NCI-H187 (cell line): Measurements from ENCODE around the gene DCX.

Experiments
- DNase-seq, 2 experiments: peaks; one replicate each; lab custom pipeline; 2025; lab: John Stamatoyannopoulos, UW

Gene DCX

GRCh38 chrX:111411983-111412382, at the start of gene DCX:
DCX (minus strand) TSS chrX:111412192; CDS start chrX:111410398, 1,794 bp downstream.
- no peak for DNase-seq

DNA sequence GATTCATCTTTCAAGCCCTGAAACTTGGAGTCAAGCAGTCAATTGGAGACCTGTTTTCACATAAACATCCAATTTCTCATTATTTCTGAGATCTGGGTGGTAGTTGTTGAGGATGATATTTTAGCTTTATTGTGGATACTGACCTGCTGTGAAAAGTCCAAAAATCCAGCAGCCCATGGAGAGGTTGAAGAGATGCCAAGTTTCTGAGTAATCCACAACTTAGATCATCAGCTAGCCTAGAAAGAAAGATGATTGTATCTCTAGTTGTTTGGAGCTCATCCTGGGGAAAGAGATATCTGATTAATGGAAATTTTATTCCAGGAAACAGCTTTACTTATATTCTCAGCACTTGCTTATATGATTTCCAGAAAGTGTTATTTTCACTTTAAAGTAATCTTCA, 48.6 kb upstream of the DCX start:
- DNase-seq = no peak

- peak; percentile 2 to 23 for DNase-seq
Measured at GRCh38 chrX:111447298-111447697, 35.3 kb upstream of the DCX start.

DNA sequence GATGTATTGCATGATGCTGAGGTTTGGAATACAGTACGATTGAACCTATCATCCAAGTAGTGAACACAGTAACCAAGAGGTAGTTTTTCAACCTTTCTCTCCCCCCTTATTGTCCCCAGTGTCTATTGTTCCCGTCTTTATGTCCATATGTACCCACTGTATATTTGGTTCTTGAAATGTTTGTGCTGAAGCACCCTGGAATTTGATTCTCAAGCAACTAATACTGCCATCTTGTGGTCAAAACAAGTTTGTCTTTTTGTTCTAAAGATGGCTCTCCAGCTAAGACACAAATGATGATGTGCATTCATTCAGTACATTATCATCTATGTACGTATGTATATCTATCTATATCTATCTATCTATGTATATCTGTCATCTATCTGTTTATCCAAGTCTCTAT, 33.5 kb upstream of the DCX start:
- peak in 1 of 2 experiments; percentile 14 for DNase-seq

- no peak for DNase-seq
Measured at GRCh38 chrX:111444881-111445280, 32.9 kb upstream of the DCX start.

- no peak for DNase-seq
Measured at GRCh38 chrX:111443946-111444345, 32.0 kb upstream of the DCX start.

DNA sequence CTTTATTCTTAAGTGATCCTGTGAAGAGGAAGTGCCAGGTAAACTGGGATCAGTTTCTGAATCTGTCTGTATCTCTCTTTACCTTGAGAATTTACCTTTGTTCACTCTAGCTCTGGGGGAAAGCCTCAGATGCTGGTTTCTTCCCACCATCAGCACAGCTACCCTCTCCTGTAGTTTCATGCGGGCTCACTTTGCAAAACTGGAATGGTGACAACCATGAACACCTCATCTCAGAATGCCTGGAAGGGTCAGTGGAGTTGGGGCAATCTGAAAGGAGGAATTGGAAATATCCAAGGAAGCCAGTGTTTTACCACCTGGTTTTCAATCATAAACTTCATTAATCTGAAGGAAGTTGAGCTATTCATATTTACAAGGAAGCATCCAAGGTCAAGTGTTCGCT, 30.8 kb upstream of the DCX start:
- DNase-seq = no peak

DNA sequence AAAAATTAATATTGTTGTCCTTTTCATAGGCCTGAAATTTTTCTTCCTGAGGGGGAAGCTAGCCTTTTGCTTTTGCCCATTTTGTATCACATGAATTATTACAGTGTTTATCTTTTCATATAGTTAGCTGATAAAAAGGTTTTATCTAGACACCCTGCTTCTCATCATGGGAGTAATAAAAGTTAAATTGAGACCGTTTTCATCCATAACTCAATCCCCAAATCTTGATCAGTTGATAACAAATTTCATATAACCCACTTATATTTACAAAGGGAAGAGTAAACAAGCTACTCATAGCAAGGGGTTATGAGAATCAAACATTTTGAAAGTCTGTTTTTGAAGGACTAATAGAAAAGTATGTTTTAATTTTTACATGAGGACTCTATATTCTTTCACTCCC, 23.5 kb upstream of the DCX start:
- no peak for DNase-seq

DNA sequence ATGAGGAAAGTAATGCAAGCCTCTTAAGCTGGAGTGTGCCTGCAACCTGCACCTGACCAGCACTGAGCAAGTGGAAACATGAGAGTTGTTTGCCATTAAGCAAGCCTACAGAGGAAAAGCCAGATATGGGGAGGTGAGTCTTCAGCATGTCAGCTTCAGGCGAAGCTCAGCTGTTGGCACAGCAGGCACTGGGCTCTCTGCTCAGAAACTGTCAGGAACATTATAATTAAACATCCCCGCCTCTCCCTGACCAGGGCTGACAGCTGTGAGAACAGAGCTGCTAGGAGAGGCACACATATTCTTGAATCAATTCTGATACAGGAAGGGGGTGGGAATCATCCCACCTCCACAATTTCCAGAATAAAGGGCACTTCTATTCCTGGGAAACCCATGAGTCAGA, 19.0 kb upstream of the DCX start:
- peak in 1 of 2 experiments; percentile 4 for DNase-seq

DNA sequence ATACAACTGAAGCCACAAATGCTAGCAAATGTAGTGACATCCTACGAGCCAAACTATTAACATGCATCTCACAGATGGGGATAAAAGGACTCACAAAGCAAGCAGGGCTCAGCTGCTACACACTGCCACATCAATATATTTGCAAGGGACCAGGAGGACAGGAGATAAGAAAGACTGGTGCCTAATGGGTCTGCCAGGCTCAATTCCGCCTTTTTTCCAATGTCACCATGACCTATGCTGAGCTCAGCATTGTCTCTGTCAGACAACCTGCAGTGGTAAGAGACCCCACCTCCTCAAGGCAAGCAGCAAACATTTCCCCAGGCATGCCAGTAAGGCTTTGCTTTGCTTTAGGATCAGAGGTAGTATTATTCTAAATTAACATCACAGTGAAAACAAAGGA, 435 bp downstream of the DCX start:
- DNase-seq = no peak

DNA sequence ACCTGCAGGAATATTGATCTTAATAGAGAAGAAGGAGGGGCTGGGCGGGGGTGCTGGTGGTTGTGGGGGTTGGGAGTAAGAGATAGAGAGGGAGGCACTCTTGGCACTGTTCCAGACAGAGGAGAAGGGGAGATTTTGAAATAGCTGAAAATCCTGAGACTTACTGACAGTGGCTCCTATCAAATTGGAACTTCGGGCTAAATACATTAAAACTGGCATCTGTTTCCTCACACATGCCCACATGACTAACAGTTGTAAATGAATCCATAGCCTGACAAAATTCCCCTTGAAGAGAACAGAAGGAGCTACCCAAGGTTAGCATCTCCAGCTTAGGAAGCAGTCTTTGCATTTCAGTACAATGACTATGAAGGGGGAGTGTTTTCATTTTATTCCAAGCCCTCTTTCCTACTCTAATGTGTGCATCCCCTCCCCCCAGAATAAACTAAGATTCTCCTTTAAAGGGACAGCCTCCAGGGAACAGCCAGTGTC, 1.4 kb downstream of the DCX start:
- no peak for DNase-seq

DNA sequence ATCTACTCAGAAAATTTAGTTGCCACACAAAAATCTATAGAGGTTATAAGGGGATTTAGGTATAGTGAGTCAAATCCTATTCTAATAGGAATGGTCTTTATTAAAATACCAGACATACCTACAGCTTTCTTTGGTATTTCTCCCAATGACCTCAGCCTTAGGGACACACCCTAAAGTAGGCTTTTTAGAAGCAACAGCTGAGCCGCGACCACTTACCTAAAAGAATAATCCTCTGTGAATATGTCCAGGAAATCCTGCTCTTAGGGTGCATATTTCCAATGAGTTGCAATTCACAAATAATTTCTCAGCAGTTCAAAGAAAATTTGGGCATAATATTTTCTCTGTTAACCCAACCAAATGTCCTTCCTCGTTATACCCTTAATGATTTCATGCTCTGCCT, 2.7 kb downstream of the DCX start:
- no peak for DNase-seq

GRCh38 chrX:111407948-111408347, 4.0 kb downstream of the DCX start:
- no peak for DNase-seq

- no peak for DNase-seq
Measured at GRCh38 chrX:111402344-111402743, 9.6 kb downstream of the DCX start.

DNA sequence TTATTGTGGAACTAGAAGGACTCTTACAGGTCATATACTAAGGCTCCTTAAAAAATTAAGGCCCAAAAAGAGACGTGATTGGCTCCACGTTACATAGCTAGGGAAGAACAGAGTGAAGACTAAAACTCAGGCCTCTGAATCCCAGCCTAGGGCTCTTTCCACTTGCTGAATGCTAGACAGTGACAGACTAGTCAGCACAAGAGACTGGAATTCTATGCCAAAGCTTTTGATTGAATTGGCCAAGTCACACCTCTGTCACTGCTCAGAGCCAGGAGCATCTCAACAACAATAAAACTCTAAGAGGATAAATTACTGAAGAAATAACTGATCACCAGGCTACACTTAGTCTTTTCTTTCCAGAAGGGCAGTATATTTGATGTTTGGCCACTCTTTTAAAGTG, 16.8 kb downstream of the DCX start:
- DNase-seq = no peak

- DNase-seq = no peak
Measured at GRCh38 chrX:111394569-111394968, 17.4 kb downstream of the DCX start.

GRCh38 chrX:111387470-111388070, 24.4 kb downstream of the DCX start:
- no peak for DNase-seq

- no peak for DNase-seq
Measured at GRCh38 chrX:111386615-111387233, 25.3 kb downstream of the DCX start.

DNA sequence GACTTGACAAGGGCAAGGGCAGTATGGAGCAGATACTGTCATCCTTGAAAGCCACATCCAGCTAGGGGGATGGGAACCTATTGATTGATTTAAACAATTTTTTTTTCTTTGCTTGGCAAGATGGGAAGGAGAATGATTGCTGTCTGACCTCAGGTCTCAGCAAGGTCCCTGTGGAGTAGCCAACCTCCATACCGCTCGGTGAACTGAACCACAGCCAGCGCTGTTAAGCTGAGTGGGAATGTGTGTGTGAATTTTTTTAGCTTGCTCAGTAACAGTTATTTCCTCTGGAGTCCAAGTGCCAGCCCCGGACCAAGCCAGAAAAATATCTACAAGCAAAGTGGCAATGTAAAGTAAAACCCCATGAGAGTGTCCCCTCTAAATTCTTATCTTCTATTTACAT, 25.9 kb downstream of the DCX start:
- DNase-seq = no peak

DNA sequence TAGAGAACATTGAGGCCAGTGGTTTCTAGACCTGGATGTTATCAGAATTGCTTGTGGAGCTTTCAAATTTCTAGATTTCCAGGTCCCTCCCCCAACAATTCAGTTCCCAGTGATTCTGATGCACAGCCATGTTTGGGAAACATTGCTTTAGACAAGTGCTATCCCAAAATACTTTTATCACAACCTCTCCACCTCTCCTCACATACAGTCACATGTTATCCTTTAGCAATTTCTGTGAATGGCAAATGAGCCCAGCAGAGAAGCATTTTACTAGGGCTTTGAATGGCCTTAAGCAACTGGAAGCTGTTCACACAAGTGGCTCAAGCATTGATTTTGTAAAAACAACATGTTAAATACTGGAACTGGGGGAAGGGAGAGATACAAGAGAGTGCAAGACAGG, 29.7 kb downstream of the DCX start:
- no peak for DNase-seq

DNA sequence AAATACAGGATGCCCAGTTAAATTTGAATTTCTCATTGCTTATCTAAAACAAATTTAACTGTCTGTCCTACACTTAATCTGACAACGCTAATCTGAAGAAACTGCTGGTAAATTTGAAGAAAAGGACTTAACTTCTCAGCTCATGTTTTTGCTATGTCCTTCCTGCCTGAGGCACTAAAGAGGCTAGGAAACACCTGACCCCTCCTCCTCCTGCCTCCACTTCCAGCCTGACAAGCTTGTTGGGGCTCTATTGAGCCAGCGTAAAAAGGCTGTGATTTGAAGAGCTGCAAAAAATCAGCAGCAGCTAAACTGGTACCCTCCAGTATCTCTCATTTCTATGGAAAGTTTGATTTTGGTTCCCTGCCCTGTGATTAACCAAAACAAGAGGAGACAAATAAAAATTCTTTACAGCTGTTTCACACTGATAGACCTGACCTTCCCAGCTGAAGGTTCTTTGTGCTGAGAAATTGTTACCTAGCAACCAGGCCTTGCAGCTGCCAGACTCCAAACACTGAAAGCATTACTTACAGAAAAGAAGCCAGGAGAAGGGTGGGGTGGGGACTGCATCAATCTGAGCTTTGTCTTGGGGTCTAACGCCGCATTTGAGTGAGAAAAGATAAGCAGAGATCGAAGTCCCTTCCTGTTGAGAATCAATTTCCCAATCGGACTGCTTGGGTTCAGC, 35.0 kb downstream of the DCX start:
- peak; percentile 40 for DNase-seq

DNA sequence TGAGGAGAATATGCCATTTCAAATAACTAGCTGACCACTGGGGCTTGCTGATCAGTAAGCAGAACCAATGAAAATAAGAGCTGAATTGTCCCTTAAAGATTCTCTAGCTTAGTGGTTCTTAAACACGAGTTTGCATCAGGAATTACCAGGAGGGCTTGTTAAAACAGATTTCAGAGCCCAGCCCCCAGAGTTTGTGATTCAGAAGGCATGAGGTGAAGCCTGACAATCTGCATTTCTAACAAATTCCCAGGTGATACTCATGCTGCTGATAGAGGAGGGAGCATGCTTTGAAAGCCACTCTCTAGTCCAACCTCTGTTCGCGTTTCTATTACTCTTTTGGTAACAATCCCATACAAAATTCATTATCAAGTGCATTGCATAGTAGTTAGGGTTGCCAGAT, 35.5 kb downstream of the DCX start:
- no peak for DNase-seq

- DNase-seq = no peak
Measured at GRCh38 chrX:111375747-111376146, 36.2 kb downstream of the DCX start.
